Skin of body (tissue), 2 donors: ENCODE measurements around the gene GMIP. TPM values are rescaled to one million over a fixed set of nuclear protein-coding genes. Genes with fewer than 3 reads are reported as not detected.

ENCODE experiments used
- DNase-seq: peaks from one replicate; lab custom pipeline; 2025; lab: John Stamatoyannopoulos, UW
- total RNA-seq: library from RNA; depleted of rRNA; stranded (reverse); fragments of >200 nt; gene quantifications from one replicate; pipeline ENCODE4 v1.2.3, GENCODE V29; 2014

Gene GMIP
- total RNA-seq, 1 donor from 2014 or later, result 7.2 TPM

DNA sequence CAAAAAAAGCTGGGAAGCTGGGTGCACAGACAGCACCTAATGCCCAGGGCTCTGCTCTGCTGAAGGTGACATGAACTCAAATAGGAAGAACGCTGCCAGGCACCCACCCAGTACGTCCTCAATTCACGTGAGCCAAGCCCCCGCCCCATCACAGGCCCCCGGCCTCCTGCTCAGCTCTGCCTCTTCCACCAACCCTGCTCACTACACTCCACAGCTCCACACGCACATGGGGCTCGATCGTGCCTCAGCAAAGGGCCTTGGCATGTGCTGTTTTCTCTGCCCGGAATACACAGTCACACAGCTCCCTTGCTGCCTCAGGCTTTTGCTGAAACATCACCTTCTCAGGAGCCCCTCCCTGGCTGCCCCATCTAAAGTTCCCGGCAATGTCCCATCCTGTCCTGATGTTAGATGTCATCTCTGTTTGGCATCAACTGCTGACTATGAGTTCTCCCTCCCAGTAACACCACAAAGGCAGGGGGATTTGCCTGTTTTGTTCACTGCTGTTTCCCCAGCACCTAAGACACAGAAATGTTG is 17.8 kb upstream of the GMIP start:
- no peak for DNase-seq

DNA sequence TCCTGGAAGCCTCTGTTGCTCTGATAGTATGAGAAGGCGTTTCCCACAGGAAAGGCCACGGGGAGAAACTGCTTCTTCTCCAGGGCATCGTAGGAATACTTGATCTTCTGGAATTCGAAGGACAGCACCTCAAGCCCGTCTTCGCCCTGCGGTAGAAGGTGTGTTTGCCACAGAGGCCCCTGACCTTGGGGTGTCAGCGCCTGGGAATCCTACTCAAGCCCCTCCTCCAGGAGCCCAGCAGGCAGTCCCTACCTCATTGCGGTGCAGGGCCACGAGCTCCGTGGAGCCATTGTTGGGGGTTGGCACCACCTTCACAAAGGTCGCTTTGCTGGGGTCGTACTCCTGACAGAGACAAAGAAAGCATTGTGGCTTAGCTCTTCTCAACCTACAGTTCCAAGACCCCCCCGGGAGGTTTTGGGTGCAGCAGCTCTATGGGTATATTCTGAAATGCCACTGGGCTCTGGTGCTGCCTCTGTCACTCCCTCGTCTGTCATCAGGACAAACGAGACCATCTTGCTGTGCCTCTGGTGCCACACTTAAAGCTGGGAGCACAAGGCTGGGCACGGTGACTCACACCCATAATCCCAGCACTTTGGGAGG is 16.3 kb upstream of the GMIP start:
- no peak for DNase-seq

DNA sequence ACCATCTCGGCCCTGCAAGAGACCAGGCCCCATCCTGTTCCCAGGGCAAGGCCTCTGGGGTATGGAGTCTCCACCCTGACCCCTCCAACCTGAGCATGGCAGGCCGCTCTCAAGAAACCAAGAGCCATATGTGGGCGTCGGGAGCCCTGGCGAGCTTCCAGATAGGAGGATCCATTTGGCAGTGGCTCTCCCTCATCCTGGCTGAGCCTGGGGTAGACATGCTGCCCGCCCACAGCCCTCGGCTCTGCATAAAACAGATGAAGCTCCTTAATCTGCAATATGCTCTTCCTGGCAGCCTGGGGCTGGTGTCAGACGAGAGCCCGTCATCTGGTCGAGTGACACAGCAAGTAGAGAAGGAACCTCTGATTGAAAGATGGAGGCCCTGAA is 13.9 kb upstream of the GMIP start:
- DNase-seq, result no peak

DNA sequence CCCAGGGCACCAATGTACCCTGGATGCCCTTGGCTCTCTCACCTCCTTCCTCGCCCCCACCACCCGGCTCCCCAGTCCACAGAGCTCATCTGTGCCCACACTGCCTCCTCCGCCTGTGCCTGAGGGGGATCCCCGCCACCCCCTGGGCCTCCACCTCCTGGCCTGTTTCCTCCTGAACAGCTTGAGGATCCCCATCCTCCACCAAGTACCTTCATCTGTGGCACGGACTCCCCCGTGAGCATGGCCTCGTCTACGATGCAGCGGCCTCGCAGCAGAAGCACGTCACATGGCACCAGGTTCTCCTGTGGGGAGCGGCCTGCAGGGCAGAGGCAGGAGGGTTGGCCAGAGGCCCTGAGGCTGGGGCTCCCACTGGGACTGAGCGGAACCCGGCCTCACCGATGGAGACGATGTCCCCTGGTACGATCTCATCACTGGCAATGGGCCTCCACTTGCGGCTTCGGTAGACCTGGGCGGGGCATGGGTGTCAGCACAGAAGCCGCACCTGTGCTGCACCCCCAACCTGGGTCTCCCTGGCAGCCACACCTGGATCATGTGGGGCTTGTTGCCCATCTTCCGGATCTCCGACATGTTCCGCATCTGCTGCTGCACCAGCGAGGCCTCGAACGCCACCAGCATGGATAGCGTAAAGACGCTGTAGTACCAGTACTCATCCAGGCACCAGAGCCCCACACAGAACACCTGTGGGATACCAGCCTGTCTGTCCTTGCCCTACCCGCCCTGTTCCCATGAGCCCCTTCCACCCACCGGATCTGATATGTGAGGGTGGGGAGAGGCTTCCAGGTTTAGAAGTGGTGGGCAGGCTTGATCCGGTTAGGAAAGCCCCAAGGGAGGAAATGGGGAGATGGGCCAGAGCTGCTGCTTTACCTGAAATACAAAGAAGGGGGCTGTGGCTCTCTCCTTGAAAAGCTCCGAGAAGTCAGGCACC is 13.3 kb upstream of the GMIP start:
- no peak for DNase-seq

GRCh38 chr19:19655641-19656343 is 12.3 kb upstream of the GMIP start:
- DNase-seq, result no peak

- no peak for DNase-seq
Observed at GRCh38 chr19:19655051-19655594, 11.7 kb upstream of the GMIP start.

DNA sequence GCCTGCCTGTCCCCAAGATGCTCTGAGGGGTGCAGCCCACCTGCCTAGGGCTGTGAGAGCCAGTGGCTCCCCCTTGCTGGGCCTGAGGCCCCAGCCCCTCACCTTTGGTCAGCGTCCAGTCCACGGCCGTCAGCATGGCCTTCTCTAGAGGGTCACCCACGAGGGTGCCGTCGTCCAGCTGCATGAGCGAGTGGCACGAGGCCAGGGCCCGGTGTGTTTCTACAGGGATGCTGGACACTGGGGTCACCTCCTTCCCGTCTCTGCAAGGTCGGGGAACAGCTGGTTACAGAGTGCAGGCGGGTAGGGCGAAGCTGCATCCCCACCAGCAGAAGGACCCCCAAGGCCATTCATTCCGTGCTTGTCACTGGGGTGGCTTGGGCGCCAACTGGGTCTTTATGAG is 11.0 kb upstream of the GMIP start:
- DNase-seq, result no peak

- no peak for DNase-seq
Observed at GRCh38 chr19:19653597-19654147, 10.2 kb upstream of the GMIP start.

DNA sequence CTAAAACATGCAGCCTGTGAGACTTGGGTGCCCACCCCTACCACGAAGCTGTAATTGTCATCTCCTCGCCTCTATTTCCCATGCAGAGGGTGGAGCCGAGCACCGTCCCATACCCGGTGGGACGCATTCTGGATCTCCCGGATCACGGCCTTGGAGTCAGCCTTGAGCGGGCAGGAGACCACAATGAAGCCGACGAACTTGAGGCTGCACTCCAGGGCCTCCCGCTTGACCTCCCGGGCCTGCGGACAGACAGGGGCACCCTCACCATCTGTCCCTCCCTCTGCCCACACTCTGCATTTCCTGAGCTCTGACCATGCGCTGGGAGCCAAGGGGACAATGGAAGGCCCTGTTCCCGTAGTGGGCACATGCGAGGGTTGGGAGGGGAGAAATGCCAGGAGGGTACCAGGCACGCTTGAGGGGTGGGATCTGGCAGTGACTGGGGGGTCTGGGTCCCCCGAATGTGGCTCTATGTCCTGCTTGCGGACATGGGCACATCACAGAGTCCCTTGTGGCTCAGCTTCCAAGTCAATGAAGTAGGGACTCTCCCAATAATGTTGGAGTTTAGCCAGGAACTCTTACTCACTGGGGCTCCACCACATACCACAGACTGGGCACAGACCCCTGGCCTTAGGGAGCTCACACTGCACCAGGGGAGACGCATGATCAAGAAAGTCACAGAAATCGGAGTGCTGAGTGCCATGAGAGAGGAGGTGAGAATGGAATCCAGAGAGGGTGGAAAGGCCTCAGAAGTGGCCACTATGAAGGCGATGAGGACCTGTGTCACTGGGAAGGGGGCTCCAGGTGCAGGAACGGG is 9.2 kb upstream of the GMIP start:
- DNase-seq, result no peak

GRCh38 chr19:19651076-19651475 is 7.6 kb upstream of the GMIP start:
- DNase-seq, result no peak

DNA sequence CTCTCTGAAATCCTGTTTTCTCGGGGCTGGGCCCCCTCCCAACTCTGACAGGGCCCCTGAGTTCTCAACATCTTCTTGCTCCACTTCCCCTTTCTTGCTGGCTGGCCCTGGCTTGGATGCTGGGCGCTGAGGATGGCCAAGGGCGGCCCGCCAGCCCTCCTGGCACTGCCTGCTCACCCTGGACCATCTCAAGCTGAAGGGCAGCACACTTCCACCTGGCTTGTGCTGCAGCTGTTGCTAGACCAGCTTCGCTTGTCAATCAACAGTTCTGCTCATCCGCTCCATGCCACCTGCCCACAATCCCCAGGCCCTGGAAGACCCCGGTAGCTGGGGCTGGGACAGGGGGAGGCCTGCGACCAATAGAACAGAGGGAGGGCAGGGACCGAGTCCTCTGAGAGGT is 6.9 kb upstream of the GMIP start:
- no peak for DNase-seq

DNA sequence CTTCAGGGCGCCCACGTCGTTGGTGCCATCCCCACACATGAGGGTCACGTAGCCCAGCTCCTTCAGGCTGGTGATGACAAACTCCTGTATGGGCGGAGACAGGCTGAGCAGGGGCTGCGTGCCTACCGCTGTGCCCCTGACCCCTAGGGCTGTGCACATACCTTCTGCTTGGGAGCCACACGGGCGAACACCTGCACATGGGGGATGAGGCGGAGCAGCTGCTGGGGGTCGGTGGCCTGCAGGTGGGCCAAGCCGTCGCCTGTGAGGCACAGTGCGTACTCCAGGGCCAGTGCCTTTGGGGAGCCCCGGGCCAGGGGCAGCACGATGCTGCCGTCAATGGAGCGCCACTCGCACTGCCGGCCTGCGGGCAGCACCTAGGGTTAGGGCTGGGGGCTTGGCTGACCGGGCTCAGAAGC is 6.1 kb upstream of the GMIP start:
- no peak for DNase-seq

DNA sequence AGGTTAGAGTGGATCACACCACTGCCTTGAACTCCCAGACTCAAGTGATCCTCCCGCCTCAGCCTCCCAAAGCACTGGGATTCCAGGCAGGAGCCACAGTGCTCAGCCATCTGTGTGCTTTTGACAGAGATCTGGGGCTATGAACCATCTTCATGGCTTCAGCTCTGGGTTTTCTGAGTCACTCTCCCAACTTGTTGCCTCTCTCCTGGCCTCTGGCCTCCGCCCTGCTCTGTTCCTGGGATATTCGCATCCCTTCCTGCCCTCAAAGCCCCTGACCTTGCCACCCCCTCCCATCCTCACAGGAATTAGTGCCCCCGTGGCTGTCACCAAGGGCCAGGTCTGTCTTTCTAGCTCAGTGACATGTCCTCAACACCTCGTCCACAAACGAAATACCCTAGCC is 5.7 kb upstream of the GMIP start:
- no peak for DNase-seq

- DNase-seq, result no peak
Observed at GRCh38 chr19:19647037-19647835, 3.8 kb upstream of the GMIP start.

GRCh38 chr19:19645233-19645870 is 1.9 kb upstream of the GMIP start:
- no peak for DNase-seq

- DNase-seq, result no peak
Observed at GRCh38 chr19:19644054-19644388, 564 bp upstream of the GMIP start.

GRCh38 chr19:19642506-19643157 is 825 bp downstream of the GMIP start:
- no peak for DNase-seq

DNA sequence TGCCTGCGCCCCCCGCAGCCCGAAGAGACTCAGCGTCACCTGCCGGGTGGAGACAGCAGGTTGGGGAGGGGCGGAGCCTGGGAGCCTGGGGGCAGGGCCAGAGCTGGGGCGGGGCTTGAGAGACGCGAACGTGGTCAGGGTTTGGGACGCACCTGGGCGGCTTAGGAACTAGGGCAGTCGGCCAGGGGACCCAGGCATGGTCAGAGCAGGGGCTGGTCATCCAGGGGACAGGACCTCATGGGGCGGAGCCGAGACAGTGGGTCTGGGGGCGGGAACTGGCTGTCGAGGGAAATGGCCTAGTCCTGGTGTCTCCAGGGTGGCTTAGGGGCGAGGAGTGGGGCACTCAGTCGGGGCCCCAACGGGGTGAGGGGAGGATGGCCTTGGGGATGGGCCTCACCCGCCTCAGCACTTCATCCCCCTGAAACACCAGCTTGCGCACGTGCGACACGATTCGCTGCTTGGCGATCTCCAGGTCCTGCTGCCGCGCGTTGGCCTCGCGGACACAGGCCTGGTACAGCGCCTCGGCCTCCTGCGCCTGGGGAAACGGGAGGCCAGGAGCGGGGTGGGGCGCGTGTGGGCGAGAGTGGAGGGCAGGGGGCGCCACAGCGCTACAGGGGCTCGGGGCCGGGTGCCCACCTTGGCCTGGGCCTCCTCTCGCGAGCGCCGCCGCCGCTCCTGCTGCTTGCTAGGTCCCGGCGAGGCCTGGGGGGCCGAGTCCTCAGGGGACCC is 5.8 kb downstream of the GMIP start:
- DNase-seq, result no peak
